DMS153 (cell line): ENCODE measurements around the gene C5.

Source experiments
- DNase-seq: peaks from one replicate; lab custom pipeline; 2025; lab: John Stamatoyannopoulos, UW

C5 gene

DNA sequence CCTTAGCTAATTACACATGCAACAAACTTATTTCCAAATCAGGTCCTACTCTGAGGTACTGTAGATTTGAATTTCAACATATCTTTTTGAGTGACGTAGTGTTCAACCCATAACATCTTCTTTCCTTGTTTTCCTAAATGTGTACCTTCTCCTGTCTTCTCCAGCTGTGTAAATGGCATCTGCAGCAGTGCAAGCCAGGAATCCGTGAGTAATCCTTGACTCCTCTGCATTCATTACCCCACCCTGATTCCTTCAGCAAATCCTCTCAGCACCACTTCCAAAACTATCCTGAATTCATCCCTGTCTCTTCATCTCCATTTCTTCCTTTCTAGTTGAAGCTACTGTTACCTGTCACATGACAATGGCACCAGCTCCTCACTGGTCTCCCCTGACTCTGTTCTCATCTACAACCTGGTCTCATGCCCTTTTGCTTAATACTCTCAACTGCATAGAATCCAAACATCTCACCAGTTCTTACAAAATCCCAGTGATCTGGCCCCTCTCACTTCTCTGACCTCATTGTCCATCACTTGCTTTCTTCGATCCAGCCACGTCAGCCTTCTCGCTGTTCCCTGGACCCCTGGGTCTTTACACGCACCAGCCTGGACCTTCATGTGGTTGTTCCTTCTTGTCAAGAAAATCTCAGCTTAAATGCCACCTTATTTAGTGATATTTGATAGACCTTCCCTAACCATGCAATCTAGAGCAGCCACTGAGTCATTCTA is 108.9 kb downstream of the C5 start:
- no peak for DNase-seq

DNA sequence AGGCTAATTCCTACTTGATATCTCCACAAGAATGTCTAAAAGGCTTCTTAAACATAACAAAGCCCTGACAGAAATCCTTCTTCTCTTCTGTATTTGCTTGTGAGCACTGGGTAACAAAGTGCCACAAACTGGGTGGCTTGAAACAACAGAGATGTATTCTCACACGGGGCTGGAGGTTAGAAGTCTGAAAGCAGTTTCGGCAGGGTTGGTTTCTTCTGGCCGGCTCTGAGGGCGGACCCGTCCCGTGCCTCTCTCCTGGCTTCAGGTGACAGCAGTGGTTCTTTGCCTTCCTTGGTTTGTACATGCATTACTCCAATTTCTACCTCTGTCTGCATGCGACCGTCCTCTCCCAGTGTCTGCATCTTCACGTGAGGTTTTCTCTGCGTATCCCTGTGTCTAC is 109.5 kb downstream of the C5 start:
- DNase-seq, result no peak

DNA sequence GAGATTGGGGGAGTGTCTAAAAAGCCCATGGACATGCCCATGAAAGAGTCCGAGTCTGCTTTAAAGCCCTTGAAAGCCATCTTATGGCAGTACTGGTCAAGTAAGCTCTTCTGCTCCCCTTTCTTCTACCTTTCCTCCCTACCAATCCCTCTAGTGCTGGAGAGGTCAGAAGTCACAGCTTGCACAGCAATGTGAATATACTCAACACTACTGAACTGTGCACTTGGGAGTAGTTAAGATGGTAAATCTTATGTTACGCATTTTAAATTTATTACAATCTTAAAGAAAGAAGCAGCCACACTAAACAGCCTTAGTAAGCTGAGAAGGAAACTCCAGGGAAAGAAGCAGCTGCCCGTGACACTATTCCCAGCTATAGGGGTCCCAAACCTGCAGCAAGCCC is 111.2 kb downstream of the C5 start:
- DNase-seq, result no peak

DNA sequence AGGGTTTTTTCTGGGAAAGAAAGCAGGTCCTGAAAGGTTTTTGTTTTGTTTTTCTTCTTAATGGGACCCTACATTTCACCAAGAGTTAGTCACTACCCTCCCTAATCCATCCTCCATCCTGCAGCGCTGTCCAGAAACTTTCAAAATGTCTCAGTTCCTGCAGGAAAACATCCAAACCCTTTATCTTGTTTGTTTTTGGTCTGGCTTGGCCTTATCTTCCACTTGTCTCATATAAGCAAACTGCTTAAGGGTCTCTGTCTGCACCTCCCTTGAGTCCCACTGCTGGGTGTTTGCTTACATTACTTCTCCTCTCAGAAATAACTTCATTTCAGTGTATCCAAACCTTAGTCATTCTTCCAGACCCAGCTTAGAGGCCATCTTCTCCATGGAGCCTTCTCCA is 112.5 kb downstream of the C5 start:
- no peak for DNase-seq

DNA sequence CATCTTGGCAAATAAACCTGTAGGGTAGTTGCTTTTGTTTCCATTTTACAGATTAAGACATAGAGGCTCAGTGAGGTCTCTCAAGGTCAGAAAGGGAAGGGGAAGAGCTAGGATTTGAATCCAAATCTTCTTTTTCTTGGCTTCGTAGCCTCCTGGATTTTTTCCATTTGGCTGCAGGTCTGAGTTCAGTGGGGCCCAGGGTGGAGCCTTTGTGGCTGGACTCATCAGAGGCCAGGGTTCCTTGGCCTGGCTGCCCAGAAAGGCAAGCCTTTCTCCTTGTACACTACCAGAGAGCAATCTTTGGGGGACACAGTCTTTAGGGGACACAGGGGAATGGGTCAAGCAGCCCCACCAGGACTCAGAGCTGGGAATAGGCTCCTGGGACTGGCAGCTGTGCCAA is 112.9 kb downstream of the C5 start:
- no peak for DNase-seq

DNA sequence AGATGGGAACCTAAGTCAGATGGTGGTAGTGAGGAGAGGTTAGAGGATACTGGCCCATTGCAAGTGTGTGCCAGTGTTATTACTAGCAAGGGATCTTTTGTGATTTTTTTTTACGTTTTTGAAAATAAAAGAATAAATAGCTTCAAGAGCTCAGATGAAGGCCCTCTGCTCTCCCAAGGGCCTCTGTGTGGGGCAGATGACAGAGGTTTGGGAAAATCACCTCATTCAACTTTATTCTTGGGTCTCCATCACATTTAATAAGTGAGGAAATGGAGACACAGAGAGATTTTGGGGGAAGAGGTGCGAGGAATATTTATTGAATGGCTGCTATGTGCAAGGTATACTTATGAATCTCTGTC is 113.3 kb downstream of the C5 start:
- no peak for DNase-seq

DNA sequence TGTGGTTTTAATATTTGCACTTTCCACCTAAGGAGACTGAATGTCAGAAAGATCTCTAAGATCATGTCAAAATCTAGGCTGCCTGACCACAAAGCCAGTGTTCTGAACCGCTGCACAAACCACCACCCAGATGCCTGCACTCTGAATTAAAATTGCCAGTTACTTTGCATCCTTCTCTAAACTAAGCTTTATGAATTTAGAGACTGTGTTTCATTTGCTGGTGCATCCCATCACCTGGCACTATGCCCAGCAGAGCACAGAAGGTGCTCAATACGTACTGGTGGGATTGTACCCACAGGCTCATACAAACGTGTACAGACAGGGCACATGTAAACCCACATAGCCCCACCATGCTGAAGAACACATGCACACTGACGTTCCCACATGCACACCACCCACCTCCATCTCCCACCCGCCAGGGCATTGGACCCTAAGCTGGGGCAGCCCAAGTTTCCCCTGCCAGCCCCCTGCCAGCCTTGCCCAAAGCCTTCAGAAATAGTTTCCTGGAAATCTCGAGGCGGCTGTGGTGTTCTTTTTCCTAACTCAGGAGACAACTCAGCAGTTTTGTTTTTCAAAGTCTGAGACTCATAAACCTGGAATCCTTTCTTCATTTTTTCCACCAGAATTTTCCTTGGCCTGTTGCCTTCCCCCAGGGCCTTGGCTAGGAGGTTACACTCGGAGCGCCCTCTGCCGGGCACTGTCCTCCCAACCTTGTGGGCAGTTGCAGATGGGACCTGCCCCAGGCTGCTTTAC is 113.9 kb downstream of the C5 start:
- DNase-seq, result peak; percentile 63

DNA sequence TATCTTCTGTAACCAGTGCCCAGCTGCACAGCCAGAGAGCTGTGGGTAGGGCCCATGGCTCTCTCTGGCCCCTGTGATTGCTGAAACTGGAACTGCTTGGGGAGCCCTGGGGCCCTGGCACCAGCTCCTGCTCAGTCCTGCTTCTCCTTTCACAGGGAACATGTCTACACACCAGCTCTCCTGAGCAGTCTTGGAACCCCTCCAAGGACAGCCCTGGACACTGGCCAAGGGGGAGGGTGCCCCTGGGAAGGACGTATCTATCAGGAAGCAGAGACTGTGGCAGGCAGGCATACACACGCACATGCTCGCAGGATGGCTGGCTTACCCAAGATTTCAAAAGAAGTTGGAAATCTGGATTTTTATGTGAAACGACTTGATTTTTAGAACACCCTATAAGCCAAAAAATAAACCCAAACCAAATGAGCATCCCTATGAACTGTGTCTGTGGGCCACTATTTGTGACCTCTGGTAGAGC is 114.7 kb downstream of the C5 start:
- DNase-seq, result peak; percentile 96

DNA sequence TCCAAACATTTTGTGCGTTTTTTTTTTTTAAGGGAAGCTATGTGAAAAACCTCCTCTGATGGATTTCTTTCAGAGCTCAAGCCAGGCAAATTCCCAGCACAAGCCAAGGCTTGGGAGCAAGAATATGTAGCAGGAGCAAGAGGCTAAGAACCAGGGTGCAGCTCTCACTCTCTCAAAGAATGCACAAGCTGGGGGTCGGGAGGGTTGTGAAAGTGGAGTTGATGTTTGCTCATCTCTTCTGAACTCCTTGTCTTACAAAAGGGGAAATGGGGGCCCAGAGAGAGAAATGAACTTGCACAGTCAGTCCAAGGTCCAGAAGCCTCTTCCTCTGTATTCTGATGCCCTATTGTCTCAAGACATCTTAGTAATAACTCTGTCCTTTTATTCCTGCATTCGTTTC is 115.8 kb downstream of the C5 start:
- no peak for DNase-seq

DNA sequence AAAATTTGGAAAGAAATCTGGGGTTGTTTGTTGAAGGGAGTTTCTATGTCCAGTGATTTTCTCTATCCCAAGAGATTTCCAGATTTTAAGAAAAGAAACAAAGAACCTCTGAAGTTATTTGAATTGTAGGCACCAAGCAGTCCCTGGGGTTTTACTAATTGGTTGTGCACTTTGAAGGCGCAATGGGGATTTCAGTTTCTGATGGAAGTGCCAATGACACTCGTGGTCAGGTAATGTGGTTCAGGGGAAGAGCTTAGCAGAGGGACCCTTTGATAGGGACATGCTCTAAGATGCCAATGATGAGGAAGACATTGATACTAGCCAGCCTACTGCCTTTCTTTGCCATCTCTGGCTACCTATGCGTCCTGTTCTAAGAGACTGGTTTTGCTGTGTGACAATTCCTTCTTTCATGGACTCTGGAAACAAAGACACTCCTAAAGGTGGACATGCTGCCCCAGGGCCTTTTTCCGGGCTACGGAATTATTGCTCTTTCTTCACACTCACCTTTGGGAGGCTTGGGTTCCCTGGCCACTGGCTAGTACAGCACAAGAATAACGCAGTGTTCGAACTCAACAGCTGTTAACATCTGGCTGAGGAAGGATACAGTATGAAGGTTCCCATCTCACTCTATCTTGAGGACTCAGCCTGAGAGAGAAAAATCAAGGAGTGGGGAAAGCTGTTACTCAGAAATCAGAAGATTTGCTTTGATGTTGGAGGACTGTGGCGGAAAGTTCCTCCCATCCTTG is 116.6 kb downstream of the C5 start:
- no peak for DNase-seq

DNA sequence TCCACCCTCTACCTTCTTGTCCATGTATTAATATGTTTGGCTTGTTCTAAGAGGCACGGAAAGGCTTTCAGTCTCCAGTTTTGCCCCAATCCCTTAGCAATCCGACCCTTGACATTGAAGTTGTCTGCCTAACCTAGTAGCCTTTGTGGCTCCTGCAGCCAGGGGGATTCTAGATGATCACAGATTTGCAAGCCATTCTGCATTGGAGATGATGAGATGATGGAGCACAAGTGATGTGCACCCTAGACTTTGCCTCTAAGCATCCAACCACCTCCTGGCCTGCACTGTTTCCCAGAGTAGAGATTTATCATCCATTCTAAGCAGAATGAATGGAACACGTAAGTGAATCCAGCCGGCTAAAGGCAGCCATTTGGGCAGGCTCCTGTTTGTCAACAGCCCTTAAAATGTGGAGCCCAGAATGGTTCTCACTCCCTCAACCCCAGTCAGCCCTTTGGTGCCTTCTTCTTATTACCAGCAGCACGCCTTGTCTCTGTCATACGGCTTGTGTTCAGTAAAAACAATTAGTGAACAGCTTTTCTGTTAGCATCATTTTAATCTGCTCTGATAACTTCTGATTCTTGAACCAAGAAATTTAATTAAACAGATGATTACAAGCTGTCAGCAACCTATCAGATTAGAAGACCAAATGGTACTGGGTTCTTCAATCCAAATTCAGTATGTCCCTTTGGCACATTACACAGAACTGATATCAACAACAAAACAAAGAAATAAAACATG is 117.8 kb downstream of the C5 start:
- DNase-seq, result no peak

DNA sequence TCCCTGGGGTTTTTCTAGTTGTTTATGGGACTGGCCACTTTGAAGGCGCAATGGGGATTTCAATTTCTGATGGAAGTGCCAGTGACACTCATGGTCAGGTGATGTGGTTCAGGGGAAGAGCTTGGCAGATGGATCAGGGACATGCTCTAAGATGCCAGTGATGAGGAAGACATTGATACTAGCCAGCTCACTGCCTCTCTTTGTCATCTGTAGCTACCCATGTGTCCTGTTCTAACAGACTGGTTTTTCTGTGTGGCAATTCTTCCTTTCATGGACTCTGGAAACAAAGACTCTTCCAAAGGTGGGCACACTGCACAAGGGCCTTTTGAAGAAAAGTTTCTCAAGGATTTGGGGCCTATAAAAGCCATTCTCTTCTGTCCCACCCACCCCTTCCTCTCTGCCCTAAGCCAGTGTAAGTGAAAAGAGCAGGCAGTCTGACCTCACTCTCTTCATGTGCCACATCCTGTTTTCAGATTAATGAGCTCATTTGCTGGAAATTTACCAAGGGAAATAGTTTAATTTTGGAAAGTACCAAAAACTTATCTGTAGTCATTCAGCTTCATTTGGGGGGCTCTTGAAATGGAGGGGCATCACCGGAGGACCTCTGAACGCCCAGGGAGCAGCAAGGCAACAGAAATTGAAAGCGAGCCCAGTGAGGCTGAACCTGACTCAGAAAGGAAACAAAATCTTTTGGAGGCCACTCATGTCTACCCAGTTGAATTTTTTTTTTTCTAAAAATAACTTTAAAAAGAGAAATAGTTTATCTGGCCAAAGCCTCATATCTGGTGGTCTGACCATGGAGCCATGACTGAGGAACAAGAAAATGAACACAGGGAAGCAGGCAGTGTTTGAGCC is 118.6 kb downstream of the C5 start:
- peak; percentile 40 for DNase-seq

DNA sequence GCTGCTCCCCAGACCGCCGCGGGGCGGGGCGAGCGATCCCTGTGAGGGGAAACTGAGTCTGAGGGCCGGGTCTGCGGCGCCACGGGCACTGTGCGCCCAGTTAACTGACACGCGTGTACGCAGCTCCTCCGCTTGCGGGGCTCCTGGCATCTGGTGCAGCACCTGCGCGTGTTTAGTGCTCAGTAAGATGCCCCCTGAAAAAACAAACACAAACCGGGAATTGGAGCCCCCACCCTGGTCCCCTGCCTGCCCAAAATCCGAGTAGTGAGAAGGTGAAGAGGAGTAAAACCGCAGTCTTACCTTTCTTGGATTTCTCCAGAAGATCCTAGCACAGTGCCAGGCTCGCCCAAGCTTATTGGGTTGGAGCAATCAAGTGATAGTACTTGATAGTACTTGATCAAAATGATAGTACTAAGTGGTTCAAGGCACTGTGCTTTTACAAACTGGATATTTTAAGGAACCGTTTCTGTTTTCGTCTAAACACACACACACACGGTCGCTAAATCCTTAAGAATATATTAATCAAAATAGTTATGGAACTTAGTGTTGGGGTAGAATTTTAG is 120.8 kb downstream of the C5 start:
- no peak for DNase-seq

DNA sequence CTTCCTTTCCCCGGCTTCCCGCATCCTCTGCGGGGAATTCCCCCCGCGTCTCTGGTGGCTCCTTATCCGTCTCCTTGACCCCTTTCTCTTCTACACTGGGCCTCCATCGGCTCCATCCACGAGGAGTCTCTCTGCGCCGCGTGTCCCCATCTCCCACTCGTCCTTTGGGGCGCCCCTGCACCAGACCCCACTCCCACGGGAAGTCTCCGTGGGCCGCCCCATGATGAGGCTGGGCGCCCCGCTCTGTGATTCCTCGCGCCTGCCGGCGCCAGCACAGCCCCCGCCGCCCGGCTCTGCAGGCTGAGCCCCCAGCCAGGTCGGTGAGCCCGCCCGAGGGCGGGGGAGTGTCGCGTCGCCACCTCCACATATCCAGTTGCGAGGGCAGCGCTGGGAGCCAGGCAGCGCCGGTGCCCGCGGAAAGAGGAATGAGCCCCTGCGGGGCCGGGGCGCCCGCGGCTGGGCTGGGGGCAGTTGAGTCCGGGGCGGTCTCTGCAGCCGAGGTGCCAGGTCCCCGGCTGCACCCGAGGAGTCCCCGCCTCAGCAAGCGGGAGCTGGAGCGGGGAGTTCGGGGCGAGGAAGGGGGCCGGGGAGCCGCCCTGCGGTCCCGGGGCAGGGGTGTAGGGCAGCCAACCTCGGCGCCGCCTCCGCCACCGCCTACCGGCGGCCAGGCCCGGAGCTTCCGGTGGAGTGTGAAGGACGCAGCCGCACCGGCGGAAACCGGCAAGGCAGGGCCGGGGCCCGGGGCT is 121.4 kb downstream of the C5 start:
- peak; percentile 52 for DNase-seq

DNA sequence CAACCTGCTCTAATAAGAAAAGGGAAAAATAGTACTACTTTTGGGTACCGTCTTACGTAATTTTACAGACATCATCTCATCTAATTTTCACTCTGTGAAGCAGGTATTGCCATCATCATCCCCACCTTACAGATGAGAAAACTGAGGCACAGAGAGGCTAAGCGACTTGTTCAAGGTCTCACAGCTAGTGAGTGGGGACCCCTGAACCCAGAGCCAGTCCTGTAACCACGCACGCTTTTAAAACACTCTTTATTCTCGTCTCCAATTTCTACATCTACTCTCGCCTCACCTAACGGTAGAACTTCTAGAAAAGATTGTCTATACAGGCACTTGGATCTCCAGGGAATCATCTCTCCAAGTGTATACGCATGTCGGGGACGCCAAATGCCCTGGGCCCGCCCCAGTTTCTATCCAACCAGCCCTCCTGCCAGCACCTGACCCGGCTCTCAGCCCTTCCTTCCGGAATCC is 122.0 kb downstream of the C5 start:
- no peak for DNase-seq

DNA sequence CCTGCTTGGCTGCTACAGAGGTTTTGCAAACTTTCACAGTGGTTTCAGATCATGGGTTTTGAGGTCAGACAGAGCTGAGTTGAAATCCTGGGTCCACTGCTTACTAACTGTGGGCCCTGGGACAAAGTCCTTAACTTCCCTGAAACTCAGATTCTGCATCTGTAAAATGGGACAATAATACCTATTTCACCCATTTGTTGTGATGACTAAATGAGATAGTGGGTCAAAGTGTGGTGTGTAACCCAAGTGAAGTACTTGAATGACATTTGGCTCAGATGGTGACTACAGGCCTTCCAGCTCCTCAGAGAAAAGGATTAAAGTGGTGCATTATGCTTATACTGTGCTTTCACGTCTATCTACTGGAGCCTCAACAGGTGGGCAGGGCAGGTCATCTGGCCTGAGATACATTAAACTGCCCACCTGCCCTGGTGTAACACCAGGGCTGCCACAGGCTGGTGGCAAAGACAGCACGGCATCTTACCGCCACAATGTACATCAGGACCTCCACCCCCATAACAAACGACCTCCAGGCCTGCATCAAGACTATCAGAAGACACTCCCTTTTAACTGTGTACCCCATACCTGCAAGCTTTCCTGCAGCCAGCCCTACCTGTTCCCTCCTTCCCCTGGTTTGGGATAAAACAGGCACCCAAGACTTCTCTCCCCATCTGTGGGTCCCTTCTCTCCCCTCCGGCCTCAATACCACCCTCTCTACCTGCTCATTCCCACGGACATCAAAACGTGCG is 122.6 kb downstream of the C5 start:
- no peak for DNase-seq

DNA sequence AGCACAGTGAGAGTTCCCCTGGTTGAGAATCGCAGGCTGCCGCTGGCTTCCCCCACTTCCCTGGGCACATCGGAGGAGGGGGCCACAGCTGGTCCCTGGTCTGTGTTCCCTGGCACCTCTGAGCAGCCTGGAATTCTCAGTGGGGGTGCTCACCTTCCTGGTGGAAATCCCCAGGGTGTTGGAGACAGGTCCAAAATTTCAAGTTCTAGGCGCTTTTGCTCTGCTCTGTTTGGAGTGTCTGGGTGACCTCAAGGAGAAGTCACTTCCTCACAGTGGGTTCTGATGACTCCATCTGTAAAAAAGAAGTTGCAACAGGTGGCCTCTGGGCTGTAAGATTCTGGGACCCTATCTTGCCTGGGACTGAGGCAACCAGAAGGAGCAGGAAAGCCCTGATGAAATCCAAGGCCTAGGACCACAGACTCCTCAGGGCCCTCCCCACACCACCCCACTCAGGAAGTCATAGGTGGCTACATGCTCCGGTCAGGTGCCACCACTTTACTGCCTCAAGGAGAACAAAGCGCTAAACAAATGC is 123.6 kb downstream of the C5 start, which contains the start of gene TRAF1:
TRAF1 (minus strand) TSS at position 400 of the 532 bp plus-strand sequence. CDS start 721 bp downstream, outside the sequence.
- no peak for DNase-seq

DNA sequence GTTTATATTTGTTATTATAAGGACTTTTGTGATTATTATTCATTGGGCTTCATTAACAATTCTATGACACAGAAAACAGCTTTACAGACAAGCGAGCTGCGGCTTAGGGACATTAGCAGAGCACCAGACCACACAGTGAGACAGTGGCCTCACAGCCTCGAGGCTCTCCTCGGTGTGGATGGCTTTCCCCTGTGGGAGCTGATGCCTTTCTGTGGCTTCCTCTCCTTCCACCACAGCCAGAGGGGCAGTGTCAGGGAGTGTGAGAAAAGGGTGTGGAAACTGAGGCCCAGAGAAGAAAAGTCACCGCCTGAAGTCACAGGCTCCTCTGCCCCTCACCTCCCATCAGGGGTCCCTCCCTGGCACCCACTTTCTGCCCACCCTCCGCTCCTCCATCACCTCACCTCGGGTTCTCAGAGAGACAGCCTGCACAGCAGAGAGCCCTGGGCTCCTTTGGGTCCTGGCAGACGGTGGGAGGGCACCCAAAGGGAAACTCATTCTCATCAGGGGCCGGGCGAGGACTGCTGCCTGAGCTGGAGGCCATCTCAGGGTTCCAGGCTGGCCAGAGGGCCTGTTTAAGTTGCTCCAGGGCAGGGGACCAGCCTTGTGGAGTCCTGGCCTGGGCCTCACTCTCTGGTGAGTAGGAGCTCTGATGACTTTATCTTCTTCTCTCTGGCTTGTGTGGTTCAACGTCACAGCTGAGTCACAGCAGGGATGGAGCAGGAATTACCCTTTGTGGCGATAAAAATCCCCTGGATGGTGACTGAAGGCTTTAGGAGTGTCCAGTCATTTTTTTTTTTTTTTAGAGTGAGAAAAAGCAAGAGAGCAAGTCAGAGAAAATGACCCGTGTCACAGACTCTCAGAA is 124.3 kb downstream of the C5 start:
- no peak for DNase-seq
